Measurements from ENCODE around the gene RNF10.
A peak's percentile ranks its signal among the peaks of the same experiment; 100 is the strongest.
"Not testable (repeated sequence)": the region's sequence is repeated elsewhere in the genome, so short reads cannot be mapped to it uniquely, and the experiment has no call there.

Gene RNF10

DNA sequence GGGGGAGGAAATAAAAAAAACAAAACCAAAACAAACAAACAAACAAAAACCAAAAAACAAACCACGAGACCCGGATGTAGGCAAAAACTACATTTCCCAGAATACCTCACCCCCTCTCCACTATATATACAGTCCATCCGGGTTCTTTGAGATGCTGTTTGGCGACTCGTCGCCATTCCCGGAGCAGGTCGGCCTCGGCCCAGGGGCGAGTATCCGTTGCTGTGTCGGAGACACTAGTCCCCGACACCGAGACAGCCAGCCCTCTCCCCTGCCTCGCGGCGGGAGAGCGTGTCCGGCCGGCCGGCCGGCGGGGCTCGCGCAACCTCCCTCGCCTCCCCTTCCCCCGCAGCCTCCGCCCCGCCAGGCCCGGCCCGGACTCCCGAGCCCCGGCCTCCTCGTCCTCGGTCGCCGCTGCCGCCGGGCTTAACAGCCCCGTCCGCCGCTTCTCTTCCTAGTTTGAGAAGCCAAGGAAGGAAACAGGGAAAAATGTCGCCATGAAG lies at the start of gene RNF10:
Gene RNF10, plus strand, starts transcription at position 154 of the 500 bp plus-strand sequence. CDS start 456 bp downstream, outside the sequence.
- peak; percentile 56 for DNase-seq (ENCODE audit: low read depth)
- peak within 1 kb of the TSS; percentile 97 for H3K4me3 ChIP-seq (ENCODE audit: low read depth, low read length)

DNA sequence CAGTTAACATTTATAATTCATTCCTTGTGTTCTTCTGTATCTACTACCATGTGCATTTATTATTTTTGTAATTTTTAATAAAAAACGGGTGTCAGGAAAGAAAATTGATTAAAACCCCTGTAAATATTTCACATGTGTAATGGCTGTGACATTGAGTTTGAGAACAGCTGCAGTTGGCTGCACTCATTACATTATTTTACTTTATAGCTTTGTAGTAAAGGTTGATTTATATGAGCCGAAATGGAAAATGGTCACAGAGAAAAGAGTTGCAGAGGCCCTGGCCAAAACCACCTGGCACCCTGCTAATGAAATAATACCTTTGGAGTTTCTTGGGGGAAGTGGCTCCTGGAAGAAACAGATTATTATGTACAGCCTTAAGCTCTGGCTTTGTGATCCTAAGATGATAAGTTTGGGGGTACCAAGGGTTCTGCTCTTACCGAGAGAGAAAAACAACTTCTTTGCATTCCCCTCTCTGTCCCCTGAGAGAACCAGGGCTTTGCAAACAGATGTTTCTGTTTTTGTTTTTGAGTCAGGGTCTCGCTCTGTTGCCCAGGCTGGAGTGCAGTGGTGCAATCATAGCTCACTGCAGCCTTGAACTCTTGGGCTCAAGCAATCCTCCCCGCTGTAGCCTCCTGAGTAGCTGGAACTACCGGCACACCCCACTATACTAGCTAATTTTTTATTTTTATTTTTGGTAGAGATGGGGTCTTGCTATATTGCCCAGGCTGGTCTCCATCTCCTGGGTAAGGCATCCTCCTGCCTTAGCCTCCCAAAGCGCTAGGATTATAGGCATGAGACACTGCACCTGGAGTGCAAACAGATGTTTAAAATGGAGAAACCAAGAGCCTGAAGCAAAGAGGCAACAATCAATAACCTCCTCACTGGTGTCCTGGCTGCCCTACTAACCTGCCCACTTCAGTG lies 47.9 kb upstream of the RNF10 start:
- H3K4me3 ChIP-seq (ENCODE audit: low read depth, low read length): no peak overlapping the region
- no peak for DNase-seq (ENCODE audit: low read depth)

DNA sequence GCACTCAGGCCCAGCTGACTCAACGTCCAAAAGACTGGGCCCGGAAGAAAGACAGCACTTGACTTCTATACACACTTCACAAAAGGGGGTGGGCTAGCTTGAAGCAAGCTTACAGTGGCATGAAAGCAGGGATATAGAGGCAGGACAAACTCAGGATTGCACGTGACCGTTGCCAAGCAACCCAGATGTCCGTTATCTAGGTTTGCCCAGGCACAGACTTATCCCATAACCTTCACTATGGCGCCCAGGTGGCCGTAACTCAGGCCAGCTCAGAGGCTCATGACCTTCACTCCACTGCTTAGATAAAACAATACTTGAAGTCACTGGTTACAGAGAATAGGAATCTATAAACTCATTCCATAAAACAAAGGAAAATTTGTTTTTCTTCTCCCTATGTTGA lies 46.6 kb upstream of the RNF10 start:
- not testable (repeated sequence) for DNase-seq (ENCODE audit: low read depth); H3K4me3 ChIP-seq (ENCODE audit: low read depth, low read length)

DNA sequence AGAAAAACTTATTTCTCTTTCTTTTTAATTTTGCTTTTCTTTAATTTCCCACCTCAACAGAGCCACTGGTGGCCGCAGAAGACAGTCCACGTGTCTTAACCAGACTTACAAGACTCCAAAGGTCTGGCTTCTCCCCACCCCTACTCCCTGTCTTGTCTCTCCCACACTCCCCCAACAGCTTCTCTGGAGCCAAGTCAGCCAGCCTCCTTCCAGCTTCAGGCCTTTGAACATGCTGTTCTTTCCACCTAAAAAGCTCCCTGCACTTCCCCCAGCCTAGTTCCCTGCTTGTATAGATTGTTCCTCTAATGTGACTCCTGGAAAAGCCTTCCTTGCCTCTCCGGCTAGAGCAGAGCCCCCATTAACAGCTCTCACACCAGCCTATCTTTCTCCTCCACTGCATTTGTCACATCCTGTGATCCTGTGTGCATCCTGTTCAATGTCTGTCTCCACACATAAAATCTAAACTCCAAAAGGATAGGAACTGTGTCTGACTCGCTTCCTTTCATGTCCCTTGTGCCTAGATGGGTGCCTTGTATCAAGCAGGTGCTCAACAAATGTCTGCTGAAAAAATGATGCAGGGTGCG lies 46.0 kb upstream of the RNF10 start:
- no peak overlapping the region for H3K4me3 ChIP-seq (ENCODE audit: low read depth, low read length)
- no peak for DNase-seq (ENCODE audit: low read depth)

DNA sequence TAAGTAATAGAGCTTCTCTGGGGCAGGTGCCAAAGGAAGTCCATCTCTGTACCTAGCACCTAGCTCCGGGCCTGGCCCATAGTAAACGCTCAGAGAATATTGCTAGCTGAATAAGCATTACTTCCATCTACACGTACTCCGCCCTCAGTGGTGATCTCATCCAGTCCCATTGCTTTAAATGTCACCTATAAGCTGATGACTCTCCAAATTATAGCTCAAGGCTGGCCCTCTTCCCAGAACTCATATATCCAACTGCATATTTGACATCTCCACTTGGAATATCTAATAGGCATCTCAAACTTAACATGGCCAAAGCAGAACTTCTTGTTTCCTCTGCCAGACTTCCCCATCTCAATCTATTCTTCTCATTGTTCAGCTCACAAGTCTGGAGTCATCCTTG lies 45.1 kb upstream of the RNF10 start:
- DNase-seq (ENCODE audit: low read depth): no peak
- H3K4me3 ChIP-seq (ENCODE audit: low read depth, low read length): no peak overlapping the region

DNA sequence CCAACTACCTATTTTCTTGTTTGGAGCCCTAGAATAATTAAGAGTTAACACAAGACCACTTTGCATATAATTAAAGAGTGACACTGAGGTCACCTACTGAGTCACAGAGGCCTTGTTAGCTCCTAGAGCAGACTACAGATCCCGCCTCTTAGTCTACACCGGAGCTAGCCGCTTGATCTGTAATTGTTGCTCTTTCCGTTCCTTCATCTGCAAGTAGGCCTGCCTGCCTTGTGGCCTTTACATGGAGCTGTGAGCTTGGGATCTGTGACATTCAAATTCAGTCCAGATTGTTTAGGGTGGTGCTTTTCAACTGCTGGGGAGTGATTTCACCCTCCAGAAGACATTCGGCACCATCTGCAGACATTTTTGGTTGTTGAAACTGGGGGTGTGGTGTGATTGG lies 43.8 kb upstream of the RNF10 start:
- no peak for DNase-seq (ENCODE audit: low read depth)
- no peak overlapping the region for H3K4me3 ChIP-seq (ENCODE audit: low read depth, low read length)

DNA sequence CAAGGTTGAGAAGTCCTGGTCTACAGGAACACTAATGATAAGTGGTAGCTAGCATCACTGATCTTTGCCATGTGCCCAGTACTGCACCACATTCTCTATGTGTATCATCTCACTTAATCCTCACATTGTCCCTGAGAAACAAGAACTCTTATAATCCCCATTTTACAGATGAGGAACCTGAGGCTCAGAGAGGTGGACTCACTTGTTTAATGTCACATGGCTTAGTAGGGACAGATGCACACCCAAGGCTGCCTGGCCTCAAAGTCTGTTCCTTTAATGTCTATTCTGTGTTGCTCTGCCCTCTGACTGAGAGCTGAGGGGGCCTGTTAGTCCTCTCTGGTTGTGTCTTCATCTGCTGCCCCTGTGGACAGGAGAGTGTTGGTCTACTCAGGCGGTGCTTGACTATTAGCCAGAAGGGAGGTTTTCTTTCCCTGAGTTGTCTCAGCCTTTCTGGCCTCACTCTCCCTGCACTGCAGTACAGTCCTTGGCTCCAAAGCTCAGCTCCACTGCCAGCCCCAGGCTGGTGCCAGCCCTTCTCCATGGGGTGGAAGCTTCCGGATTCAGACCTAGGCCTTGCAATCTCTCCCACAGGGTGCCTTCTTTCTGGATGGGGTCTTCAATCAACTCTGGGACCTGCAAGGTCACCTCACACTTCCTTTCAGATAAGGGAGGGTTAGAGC lies 43.2 kb upstream of the RNF10 start:
- no peak overlapping the region for H3K4me3 ChIP-seq (ENCODE audit: low read depth, low read length)
- DNase-seq (ENCODE audit: low read depth): no peak

DNA sequence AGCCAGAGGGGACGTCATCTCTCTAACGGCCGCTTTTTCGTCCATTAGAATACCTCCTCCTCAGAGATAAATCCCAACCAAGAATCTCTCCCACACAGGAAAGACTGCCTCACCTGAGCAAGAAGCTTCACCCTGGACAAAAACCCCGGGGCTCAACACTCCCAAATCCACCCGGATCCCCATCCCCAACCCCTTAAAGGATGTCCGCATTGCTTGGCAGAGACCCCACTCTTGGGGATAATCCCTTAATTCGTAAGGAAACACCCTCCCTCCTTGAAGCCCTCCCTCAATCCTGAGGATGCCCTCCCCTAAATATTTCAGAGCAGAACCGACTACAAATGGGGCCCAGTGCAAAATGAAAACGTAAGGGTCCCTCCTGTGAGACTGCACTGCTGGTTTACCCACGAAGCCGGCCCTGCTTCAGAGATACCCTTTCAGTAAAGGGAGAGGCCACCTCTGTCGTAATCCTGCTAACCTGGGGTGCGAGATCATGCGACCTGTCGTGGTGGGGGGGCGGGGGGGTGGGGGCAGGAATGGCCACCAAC lies 38.9 kb upstream of the RNF10 start:
- DNase-seq (ENCODE audit: low read depth): no peak
- H3K4me3 ChIP-seq (ENCODE audit: low read depth, low read length): peak overlapping the region; percentile 89

DNA sequence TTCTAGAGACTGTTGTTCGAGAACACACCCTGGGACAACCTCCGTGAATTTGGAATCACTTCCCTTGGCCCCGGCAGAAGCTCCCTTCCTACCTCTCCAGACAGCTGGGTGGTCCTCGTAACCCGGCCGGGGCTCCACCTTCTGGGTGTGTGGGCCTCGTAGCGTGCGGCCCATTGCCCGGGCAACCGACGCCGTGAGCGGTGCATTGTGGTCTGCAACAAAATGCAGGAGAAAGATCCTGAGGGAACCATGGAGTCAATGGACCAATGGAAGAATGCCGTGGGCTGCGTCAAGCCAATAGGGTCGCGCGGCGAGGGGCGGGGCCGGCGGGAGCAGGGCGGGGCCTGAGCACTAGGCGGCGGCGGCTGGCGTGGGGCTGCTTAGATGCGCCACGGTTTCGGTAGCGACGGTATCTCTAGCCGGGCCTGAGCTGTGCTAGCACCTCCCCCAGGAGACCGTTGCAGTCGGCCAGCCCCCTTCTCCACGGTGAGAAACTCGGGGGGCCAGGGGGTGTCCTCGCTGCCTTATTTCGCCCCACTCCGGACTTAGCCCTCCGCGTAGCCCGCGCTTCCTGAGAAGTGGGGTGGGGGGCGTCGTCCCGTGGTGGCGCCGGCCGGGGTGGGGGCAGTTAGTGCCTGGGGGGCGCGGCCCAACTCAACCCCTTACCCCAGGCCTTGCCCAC lies 38.3 kb upstream of the RNF10 start, which contains the start of gene DYNLL1:
Gene DYNLL1, plus strand, starts transcription at position 383 of the 682 bp plus-strand sequence. CDS start 309 bp downstream, outside the sequence.
- peak within 1 kb of the TSS; percentile 89 for H3K4me3 ChIP-seq (ENCODE audit: low read depth, low read length)
- peak; percentile 83 for DNase-seq (ENCODE audit: low read depth)

DNA sequence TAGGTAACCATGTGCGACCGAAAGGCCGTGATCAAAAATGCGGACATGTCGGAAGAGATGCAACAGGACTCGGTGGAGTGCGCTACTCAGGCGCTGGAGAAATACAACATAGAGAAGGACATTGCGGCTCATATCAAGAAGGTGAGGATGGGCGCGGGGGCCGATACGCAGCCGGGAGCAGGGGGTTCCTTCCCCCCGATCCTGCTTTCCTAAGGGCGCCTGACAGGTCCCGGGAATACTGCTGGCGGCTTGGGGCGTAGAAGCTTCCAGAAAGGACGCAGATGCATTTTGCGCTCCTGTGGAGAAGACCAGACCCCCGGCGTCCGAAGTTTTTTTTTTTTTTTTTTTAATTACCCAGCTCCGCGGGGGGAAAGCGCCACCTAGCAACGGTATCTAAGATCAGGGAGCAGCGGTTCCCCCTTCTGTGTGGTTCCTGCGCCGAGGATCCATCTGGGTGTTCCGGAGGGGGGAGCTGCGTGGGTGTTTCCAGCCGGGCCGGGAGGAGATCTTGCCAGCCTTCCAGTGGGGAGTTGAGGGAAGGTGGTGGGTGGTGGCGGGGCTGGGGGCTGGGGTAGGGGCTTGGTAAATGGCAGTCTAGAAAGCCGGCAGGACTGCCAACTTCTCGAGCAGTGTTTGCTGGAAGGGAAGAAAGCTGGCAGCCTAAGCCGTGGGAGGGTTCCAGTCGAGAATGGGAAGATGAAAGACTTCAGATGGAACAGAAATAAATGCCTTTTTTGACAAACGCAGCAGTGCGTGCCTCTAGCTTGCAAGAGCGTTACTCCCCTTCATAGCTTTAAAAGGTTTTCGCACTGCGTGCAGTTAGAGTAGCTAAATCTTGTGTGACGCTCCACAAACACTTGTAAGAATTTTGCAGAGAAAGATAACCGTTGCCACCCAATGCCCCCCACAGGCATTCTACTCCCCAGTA lies 37.5 kb upstream of the RNF10 start:
- peak overlapping the region; percentile 89 for H3K4me3 ChIP-seq (ENCODE audit: low read depth, low read length)
- DNase-seq (ENCODE audit: low read depth): no peak

DNA sequence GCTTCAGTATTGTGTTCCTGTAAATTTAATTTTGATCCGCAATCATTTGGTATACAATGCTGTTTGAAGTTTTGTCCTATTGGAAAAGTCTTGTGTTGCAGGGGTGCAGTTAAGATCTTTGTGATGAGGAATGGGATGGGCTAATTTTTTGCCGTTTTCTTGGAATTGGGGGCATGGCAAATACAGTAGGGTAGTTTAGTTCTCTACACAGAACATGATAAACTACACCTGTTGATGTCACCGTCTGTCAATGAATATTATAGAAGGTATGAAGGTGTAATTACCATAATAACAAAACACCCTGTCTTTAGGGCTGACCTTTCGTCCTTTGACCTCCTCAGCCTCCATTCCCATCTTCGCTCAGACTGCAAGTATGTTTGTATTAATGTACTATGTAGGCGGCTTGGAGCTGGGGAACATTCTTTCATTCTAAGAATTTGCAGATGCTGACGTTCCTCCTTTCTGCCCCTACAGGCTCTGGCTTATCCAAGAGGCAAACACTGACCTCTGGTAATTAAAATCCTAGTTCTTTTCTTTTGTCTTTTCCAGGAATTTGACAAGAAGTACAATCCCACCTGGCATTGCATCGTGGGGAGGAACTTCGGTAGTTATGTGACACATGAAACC lies 36.5 kb upstream of the RNF10 start:
- no peak for DNase-seq (ENCODE audit: low read depth)
- H3K4me3 ChIP-seq (ENCODE audit: low read depth, low read length): peak overlapping the region; percentile 89

DNA sequence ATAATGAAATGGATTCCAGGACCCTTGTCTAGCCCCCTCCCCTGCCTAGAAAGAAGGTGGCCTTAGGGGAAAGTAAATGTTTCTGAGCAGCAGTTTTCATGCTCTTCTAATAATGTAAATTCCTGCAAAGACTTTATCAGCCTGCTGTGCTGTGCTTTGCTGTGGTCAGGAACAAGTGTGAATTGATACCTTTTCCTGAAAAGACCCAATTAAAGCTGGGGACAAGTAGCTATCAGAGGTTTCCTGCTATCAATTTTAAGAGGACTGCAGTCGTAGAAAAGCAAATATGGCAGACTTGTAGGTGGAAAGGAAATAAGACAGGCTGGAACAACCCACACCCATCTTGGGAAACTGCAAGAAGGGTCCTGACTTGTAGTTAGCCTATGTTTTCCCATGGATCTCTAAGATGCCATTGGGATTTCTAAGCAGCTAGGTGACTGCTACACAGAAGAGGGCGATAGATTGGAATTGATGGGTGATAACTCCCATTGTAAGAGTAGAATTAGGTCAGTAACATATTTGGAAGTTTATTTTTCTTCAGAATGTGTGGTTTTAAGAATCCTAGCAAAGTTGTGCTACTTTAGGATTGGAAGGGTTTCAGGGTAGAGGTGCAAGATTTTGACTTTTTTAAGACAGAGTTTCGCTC lies 35.2 kb upstream of the RNF10 start:
- no peak overlapping the region for H3K4me3 ChIP-seq (ENCODE audit: low read depth, low read length)
- no peak for DNase-seq (ENCODE audit: low read depth)

DNA sequence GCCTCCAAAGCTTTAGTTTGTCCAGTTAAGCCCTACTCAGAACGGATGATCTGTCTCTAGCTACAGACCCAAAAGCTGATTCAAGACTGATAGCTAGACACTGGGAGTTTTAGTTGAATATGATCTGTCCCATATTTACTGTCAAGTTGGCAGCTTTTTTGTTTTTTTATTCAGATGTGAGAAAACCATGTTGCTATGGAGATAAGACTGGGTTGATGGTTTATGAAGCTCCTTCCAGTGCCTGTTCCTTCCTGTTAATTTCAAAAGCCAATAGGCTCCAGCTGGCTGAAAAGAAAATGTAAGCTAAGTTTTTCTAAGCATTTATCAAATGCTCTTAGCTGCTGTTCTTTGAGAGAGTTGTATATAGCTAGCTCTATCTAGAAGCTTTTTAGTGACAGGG lies 33.6 kb upstream of the RNF10 start:
- H3K4me3 ChIP-seq (ENCODE audit: low read depth, low read length): no peak overlapping the region
- no peak for DNase-seq (ENCODE audit: low read depth)

DNA sequence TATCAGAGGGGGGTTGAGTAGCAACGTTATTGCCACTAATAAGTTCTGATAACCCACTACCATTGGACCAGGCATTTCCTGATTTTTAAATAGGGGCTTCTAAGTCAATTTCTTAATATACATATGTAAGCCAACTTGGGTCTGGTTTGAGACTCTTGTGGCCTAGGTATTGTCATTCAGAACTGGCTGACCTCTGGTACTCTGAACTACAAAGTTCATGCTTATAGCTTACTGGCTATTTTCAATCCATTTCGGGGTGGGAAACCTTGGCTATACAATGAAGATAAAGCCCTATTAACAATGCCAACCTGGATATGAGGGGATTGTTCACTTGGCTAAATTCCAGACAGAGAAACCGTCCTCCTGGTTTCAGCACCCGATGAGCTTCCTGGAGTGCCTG lies 29.6 kb upstream of the RNF10 start:
- no peak for DNase-seq (ENCODE audit: low read depth)
- no peak overlapping the region for H3K4me3 ChIP-seq (ENCODE audit: low read depth, low read length)

DNA sequence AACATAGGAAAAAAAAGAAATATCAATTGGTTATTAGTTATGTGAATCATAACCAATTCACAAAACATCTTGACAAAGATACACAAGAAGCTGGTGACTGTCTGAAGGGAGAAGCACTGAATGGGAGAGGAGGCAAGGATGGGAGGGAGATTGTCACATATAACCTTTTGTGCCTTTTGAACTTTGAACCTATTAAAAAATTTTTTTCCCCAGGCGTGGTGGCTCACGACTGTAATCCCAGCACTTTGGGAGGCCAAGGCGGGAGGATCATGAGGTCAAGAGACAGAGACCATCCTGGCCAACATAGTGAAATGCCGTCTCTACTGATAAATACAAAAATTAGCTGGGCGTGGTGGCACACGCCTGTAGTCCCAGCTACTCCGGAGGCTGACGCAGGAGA lies 25.6 kb upstream of the RNF10 start:
- no peak for DNase-seq (ENCODE audit: low read depth)
- no peak overlapping the region for H3K4me3 ChIP-seq (ENCODE audit: low read depth, low read length)

DNA sequence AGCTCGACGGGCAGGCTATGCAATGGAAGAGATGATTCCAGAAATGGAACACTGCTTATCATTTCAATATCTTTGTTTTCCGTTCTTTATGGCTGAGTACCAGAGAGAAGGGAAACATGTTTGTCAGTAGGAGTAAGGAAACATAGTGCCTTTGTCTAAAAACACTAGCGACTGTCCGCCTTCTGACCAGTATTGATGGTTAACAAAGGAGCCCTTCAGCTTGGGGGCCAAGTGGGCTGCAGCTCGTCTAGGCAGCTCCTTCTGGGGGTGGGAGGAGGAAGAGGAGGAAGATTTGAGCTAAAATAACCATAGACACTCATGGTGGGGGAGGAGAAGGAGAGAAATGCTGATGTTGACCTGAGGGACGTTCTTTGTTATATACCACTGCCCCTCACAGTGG lies 20.2 kb upstream of the RNF10 start:
- DNase-seq (ENCODE audit: low read depth): no peak
- no peak overlapping the region for H3K4me3 ChIP-seq (ENCODE audit: low read depth, low read length)

DNA sequence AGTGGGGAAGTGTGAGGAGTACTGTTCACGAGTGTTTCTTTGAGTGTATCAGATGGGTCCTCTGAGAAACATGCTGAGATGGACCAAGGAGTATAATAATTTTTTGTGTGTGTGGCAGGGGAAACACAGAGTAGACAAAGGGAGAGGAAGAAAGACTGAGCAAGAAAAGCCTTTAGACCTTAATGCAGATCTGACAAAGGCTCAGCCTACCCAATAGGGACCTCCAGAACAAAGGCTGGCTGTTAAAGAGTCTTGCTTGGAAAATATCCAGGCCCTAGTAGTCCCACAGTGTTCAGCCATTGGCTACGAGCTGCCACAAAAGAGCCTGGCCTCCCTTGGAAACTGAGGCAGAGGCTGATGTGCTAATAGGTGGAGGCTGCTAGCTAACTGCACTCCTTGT lies 18.7 kb upstream of the RNF10 start:
- no peak for DNase-seq (ENCODE audit: low read depth)
- no peak overlapping the region for H3K4me3 ChIP-seq (ENCODE audit: low read depth, low read length)
